GM19372 (cell line): ENCODE results near the gene PAH.

ENCODE experiments used
- ATAC-seq: cut with Tn5 transposase; IDR thresholded peaks from one replicate; pipeline ENCODE4 v1.9.1; 2021; ENCODE audit warnings: mild to moderate bottlenecking, low read depth, moderate library complexity; ENCODE audit not compliant: unreplicated experiment

PAH gene

GRCh38 chr12:102917026-102917787, at the start of gene PAH:
Gene PAH, minus strand, starts transcription at chr12:102917244. Its CDS starts 114 bp downstream, at chr12:102917130.
- ATAC-seq, result peak; percentile 72

- no peak for ATAC-seq
These were observed 49.3 kb upstream of the PAH start for GRCh38 chr12:102966200-102966863.

GRCh38 chr12:102965281-102966155, 48.5 kb upstream of the PAH start:
- no peak for ATAC-seq

GRCh38 chr12:102964872-102965271, 47.8 kb upstream of the PAH start:
- no peak for ATAC-seq

GRCh38 chr12:102963796-102964195, 46.8 kb upstream of the PAH start:
- ATAC-seq, result no peak

- no peak for ATAC-seq
These were observed 45.9 kb upstream of the PAH start for GRCh38 chr12:102962986-102963385.

GRCh38 chr12:102962532-102962931, 45.5 kb upstream of the PAH start:
- no peak for ATAC-seq

- no peak for ATAC-seq
These were observed 44.4 kb upstream of the PAH start for GRCh38 chr12:102961466-102961855.

- ATAC-seq, result no peak
These were observed 43.9 kb upstream of the PAH start for GRCh38 chr12:102960766-102961465.

- ATAC-seq, result no peak
These were observed 42.3 kb upstream of the PAH start for GRCh38 chr12:102959391-102959790.

GRCh38 chr12:102958830-102959176, 41.8 kb upstream of the PAH start:
- ATAC-seq, result no peak

- peak; percentile 60 for ATAC-seq
These were observed 41.2 kb upstream of the PAH start for GRCh38 chr12:102958073-102958829.

GRCh38 chr12:102957339-102958050, 40.5 kb upstream of the PAH start, which contains the start of gene ASCL1:
Gene ASCL1, plus strand, starts transcription at chr12:102957674. Its CDS starts 571 bp downstream, at chr12:102958245.
- peak; percentile 56 for ATAC-seq

GRCh38 chr12:102956738-102957327, 39.8 kb upstream of the PAH start:
- ATAC-seq, result no peak

GRCh38 chr12:102955926-102956737, 39.1 kb upstream of the PAH start:
- no peak for ATAC-seq

GRCh38 chr12:102954134-102954533, 37.1 kb upstream of the PAH start:
- no peak for ATAC-seq

GRCh38 chr12:102953221-102953620, 36.2 kb upstream of the PAH start:
- ATAC-seq, result no peak

- no peak for ATAC-seq
These were observed 34.8 kb upstream of the PAH start for GRCh38 chr12:102951841-102952240.
